Stomach (tissue), 9 donors: ENCODE results near the gene SUSD5. TPM values are rescaled to one million over a fixed set of nuclear protein-coding genes. Genes with fewer than 3 reads are reported as not detected.

ENCODE experiments used
- DNase-seq, 2 donors: peaks; one replicate each; pipeline versions ENCODE4 v3.0.0 to v3.0.0-alpha.2; 2013 to 2019
- H3K27ac ChIP-seq, 5 donors: fragments of 200-600 bp in 4 of 5; sonication (generic) in 4 of 5; one replicate each; pipeline ENCODE4 v1.5.1; 2013 to 2019; ENCODE audit warnings: mild to moderate bottlenecking in 1 of 5, moderate library complexity in 1 of 5
- H3K27me3 ChIP-seq, 3 donors: fragments of 200-600 bp; sonication (generic); one replicate each; pipeline ENCODE4 v1.5.1; 2017 to 2019; ENCODE audit warnings: mixed run types in 1 of 3
- H3K36me3 ChIP-seq, 4 donors: fragments of 200-600 bp; sonication (generic); 1 replicate in 3 of 4; 2 replicates in 1 of 4; pipeline ENCODE4 v1.5.1; 2016 to 2019
- H3K4me1 ChIP-seq, 4 donors: fragments of 200-600 bp; sonication (generic); one replicate each; pipeline ENCODE4 v1.5.1; 2016 to 2019
- H3K4me3 ChIP-seq, 4 donors: fragments of 200-600 bp; sonication (generic) in 3 of 4; one replicate each; pipeline ENCODE4 v1.5.1; 2016 to 2019; ENCODE audit warnings: mild to moderate bottlenecking in 1 of 4
- H3K9me3 ChIP-seq, 4 donors: fragments of 200-600 bp; sonication (generic); one replicate each; pipeline ENCODE4 v1.5.1; 2016 to 2019
- CTCF ChIP-seq, 7 experiments: fragments of 450-650 bp in 4 of 7; fragments of 200-600 bp in 3 of 7; sonication (generic) in 3 of 7; IDR thresholded peaks; one replicate each; pipeline ENCODE4 v1.5.1; 2016 to 2019; ENCODE audit warnings: antibody characterized with exemption in 7 of 7, control low read depth in 2 of 7, mild to moderate bottlenecking in 1 of 7
- EP300 ChIP-seq: sonication (generic); formaldehyde crosslinking; IDR thresholded peaks from one replicate; pipeline ENCODE4 v1.6.1; 2017; ENCODE audit warnings: antibody characterized with exemption
- POLR2A ChIP-seq, 4 donors: fragments of 450-650 bp; IDR thresholded peaks; one replicate each; pipeline ENCODE4 v1.6.1; 2016; ENCODE audit warnings: antibody characterized with exemption in 4 of 4, control low read depth in 2 of 4, mild to moderate bottlenecking in 1 of 4, moderate library complexity in 1 of 4
- POLR2AphosphoS5 ChIP-seq, 3 donors: sonication (generic); formaldehyde crosslinking; IDR thresholded peaks; one replicate each; pipeline ENCODE4 v1.6.1; 2016; ENCODE audit warnings: antibody characterized with exemption in 3 of 3
- WGBS, 5 donors: extraction: QIAGEN DNeasy Blood & Tissue Kit in 3 of 5; methylation state at CpG; one replicate each; pipeline versions ENCODE4 v1.1.5 to v1.1.7; 2013 to 2018; 5-methylcytosine and 5-hydroxymethylcytosine counted together
- intact Hi-C: fragments of 100-400 bp; cut with DNase I; formaldehyde crosslinking; loops from one replicate; pipeline ENCODE4 v1.15.1; 2023; ENCODE audit warnings: low total_unique reads
- polyA plus RNA-seq, 3 donors: library from polyadenylated mRNA; stranded (reverse); fragments of 200-250 nt; gene quantifications; one replicate each; pipeline ENCODE4 v1.2.3, GENCODE V29; 2013
- total RNA-seq, 5 donors: library from RNA; depleted of rRNA; stranded (reverse); fragments of >200 nt; gene quantifications; one replicate each; pipeline versions ENCODE4 v1.1.0 to v1.2.3, GENCODE V29; 2014 to 2016
- donor health status: healthy with polysubstance abuse.
- donor health status: Bipolar disorder and iron deficiency.
- donor health status: healthy.

Gene SUSD5
- total and polyA plus RNA-seq, 8 donors: 0.25 to 4.6 (median 0.58) TPM; not detected in 3

- DNase-seq: no peak
- H3K36me3 ChIP-seq: no peaks in the 10 kb centered on the region
- no peak for TF ChIP-seq CTCF (IDR thresholded peaks at IDR 0.05)
- no peak for TF ChIP-seq POLR2AphosphoS5 (IDR thresholded peaks at IDR 0.05)
- no peak for TF ChIP-seq POLR2A (IDR thresholded peaks at IDR 0.05)
- TF ChIP-seq EP300: no peak
- peaks cover 0 to 8% (median 0%) of the 10 kb centered on the region in 4 donors for H3K4me1 ChIP-seq
- H3K9me3 ChIP-seq: no peaks in the 10 kb centered on the region
- intact Hi-C loops: no loop called here
- no peak overlapping the region for H3K27ac ChIP-seq
- H3K4me3 ChIP-seq: no peak overlapping the region
- H3K27me3 ChIP-seq: no peaks in the 10 kb centered on the region
These were observed 28.2 kb upstream of the SUSD5 start for GRCh38 chr3:33246786-33247185.

GRCh38 chr3:33240261-33240660 lies 21.7 kb upstream of the SUSD5 start:
- WGBS, 5 donors: 69 to 90% (median 77%) methylated on average over 1 of the region's 1 CpG
- Histone ChIP-seq H3K4me3 (no peak overlapping the region), H3K27ac (no peak overlapping the region), H3K9me3 (peaks cover 0 to 10% (median 2%) of the 10 kb centered on the region in 4 donors), H3K27me3 (no peaks in the 10 kb centered on the region), H3K4me1 (no peaks in the 10 kb centered on the region), H3K36me3 (no peaks in the 10 kb centered on the region)
- DNase-seq: no peak
- intact Hi-C loops: no loop called here
- no peak for TF ChIP-seq CTCF (IDR thresholded peaks at IDR 0.05)
- no peak for TF ChIP-seq EP300
- no peak for TF ChIP-seq POLR2AphosphoS5 (IDR thresholded peaks at IDR 0.05)
- no peak for TF ChIP-seq POLR2A (IDR thresholded peaks at IDR 0.05)

DNA sequence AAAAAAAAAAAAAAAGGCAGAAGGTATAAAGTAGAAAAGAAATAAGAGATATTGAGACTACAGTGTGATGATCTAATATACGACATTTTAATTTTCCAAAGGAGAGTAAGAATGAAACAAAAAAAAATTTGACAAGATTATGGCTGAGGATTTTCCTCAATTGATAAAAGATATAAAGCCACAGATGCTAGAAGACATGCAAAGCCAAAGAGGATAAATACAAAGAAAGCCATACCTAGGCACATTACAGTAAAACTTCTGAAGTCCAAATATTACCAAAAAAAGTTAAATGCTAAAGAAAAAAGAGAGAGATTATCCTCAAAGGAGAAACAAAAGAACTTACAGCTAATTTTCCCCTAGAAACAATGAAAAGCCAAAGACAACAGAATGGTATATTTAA lies 20.3 kb upstream of the SUSD5 start:
- peaks cover 0 to 10% (median 2%) of the 10 kb centered on the region in 4 donors for H3K9me3 ChIP-seq
- intact Hi-C loops: no loop called here
- H3K27me3 ChIP-seq: no peaks in the 10 kb centered on the region
- DNase-seq: no peak
- no peak overlapping the region for H3K4me3 ChIP-seq
- H3K36me3 ChIP-seq: no peaks in the 10 kb centered on the region
- no peaks in the 10 kb centered on the region for H3K4me1 ChIP-seq
- H3K27ac ChIP-seq: no peak overlapping the region
- WGBS, 5 donors: 84 to 94% (median 91%) methylated on average over 1 of the region's 1 CpG
- TF ChIP-seq POLR2AphosphoS5 (IDR thresholded peaks at IDR 0.05) (no peak), CTCF (IDR thresholded peaks at IDR 0.05) (no peak), EP300 (no peak), POLR2A (IDR thresholded peaks at IDR 0.05) (no peak)

DNA sequence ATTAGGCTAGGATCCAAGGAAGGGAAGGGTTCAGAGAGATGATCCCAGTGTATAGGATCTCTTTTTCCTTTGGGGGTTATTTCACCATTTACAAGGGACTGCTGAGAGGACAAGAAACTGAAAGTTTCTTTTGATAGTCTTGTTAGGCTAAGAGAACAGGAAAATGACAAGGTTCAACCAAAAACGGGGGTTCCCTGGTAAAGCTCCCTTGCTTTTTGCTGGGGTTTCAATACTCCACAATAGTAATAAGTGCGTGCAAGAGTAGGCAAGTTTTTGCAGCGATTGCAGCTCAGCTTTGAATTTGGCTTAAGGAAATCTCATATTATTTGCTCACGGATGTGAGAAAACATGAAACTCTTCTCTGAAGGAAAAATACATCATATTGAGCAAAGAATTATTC lies 18.8 kb upstream of the SUSD5 start:
- Histone ChIP-seq H3K4me1 (no peaks in the 10 kb centered on the region), H3K27me3 (no peaks in the 10 kb centered on the region), H3K9me3 (peaks cover 0 to 10% (median 2%) of the 10 kb centered on the region in 4 donors), H3K27ac (no peak overlapping the region), H3K36me3 (no peaks in the 10 kb centered on the region), H3K4me3 (no peak overlapping the region)
- intact Hi-C loops: no loop called here
- no peak for TF ChIP-seq POLR2A (IDR thresholded peaks at IDR 0.05)
- TF ChIP-seq CTCF (IDR thresholded peaks at IDR 0.05): no peak
- TF ChIP-seq POLR2AphosphoS5 (IDR thresholded peaks at IDR 0.05): no peak
- no peak for TF ChIP-seq EP300
- no peak for DNase-seq
- 83 to 90% (median 86%) methylated on average over 4 of the region's 4 CpGs for WGBS, 5 donors
